HEK293T (cell line): ENCODE results near the gene PBXIP1.

Experiments used
- CTCF ChIA-PET: fragments of 350-600 bp; formaldehyde crosslinking; extraction: SDS; loops from one replicate; lab custom pipeline; 2021; ENCODE audit warnings: antibody characterized with exemption, inconsistent platforms; lab: Yijun Ruan, JAX
- POLR2A ChIA-PET: fragments of 350-600 bp; formaldehyde crosslinking; extraction: SDS; loops from one replicate; lab custom pipeline; 2020; ENCODE audit warnings: antibody characterized with exemption, inconsistent platforms; lab: Yijun Ruan, JAX
- DNase-seq: peaks from one replicate; pipeline ENCODE4 v3.0.0; 2012; ENCODE audit warnings: mixed read lengths; ENCODE audit errors: extremely low spot score
- ARNT ChIP-seq: fragments of 450-650 bp; IDR thresholded peaks from 2 replicates; pipeline ENCODE4 v1.6.1; 2017; ENCODE audit warnings: mild to moderate bottlenecking
- BHLHE40 ChIP-seq: fragments of 450-650 bp; IDR thresholded peaks from 2 replicates; pipeline ENCODE4 v1.6.1; 2016; ENCODE audit warnings: mild to moderate bottlenecking, moderate library complexity, borderline replicate concordance
- CTBP1 ChIP-seq: fragments of 450-650 bp; IDR thresholded peaks from 2 replicates; pipeline ENCODE4 v1.6.1; 2016; ENCODE audit warnings: borderline replicate concordance
- ELF4 ChIP-seq: fragments of 450-650 bp; IDR thresholded peaks from 2 replicates; pipeline ENCODE4 v1.6.1; 2017; ENCODE audit warnings: antibody characterized with exemption
- FOXA1 ChIP-seq: fragments of 450-650 bp; IDR thresholded peaks from 2 replicates; pipeline ENCODE4 v1.6.1; 2016; ENCODE audit warnings: mild to moderate bottlenecking
- FOXK2 ChIP-seq: fragments of 450-650 bp; IDR thresholded peaks from 2 replicates; pipeline ENCODE4 v1.6.1; 2016; ENCODE audit warnings: mild to moderate bottlenecking
- FOXM1 ChIP-seq: fragments of 450-650 bp; IDR thresholded peaks from 2 replicates; pipeline ENCODE4 v1.6.1; 2017; ENCODE audit warnings: mild to moderate bottlenecking, borderline replicate concordance
- HDGF ChIP-seq: fragments of 450-650 bp; IDR thresholded peaks from 2 replicates; pipeline ENCODE4 v1.6.1; 2017; ENCODE audit warnings: antibody characterized with exemption, borderline replicate concordance
- L3MBTL2 ChIP-seq: fragments of 450-650 bp; conservative IDR thresholded peaks from 2 replicates; pipeline ENCODE4 v1.6.1; 2016; ENCODE audit warnings: mild to moderate bottlenecking
- LEF1 ChIP-seq: fragments of 450-650 bp; IDR thresholded peaks from 2 replicates; pipeline ENCODE4 v1.6.1; 2017; ENCODE audit warnings: mild to moderate bottlenecking, borderline replicate concordance
- NFRKB ChIP-seq: fragments of 450-650 bp; IDR thresholded peaks from 2 replicates; pipeline ENCODE4 v1.6.1; 2016; ENCODE audit warnings: mild to moderate bottlenecking, moderate library complexity
- SP1 ChIP-seq: fragments of 450-650 bp; IDR thresholded peaks from 2 replicates; pipeline ENCODE4 v1.6.1; 2017
- SUZ12 ChIP-seq: fragments of 450-650 bp; IDR thresholded peaks from 2 replicates; pipeline ENCODE4 v1.6.1; 2016; ENCODE audit warnings: mild to moderate bottlenecking
- TARDBP ChIP-seq: fragments of 450-650 bp; IDR thresholded peaks from 2 replicates; pipeline ENCODE4 v1.6.1; 2016
- ZNF384 ChIP-seq: fragments of 450-650 bp; IDR thresholded peaks from 2 replicates; pipeline ENCODE4 v1.6.1; 2016
- TF ChIP-seq, protein P1 (sequence below): fragments of 450-650 bp; IDR thresholded peaks from 2 replicates; pipeline ENCODE4 v1.6.1; 2016

The PBXIP1 gene

GRCh38 chr1:154945160-154945961 lies 10.5 kb downstream of the PBXIP1 start:
- POLR2A ChIA-PET = interaction anchor here (1.0 to 1.9 kb wide), 5 partner anchors 9 to 243 kb away, joined by 3 to 9 read pairs (median 5); partner anchors contain the start of genes PBXIP1 and PMVK
- CTCF ChIA-PET = interaction anchor here (0.7 to 1.6 kb wide), 5 partner anchors 11 to 386 kb away, joined by 3 to 5 read pairs (median 3); partner anchors contain the start of gene PBXIP1
- TF ChIP-seq TARDBP (no peak), ARNT (no peak), BHLHE40 (no peak), SP1 (no peak), ELF4 (no peak), NFRKB (no peak), LEF1 (no peak), FOXM1 (no peak), SUZ12 (no peak), CTBP1 (no peak), FOXK2 (no peak), HDGF (no peak), FOXA1 (no peak), L3MBTL2 (no peak), ZNF384 (no peak)
- TF ChIP-seq, protein P1, sequence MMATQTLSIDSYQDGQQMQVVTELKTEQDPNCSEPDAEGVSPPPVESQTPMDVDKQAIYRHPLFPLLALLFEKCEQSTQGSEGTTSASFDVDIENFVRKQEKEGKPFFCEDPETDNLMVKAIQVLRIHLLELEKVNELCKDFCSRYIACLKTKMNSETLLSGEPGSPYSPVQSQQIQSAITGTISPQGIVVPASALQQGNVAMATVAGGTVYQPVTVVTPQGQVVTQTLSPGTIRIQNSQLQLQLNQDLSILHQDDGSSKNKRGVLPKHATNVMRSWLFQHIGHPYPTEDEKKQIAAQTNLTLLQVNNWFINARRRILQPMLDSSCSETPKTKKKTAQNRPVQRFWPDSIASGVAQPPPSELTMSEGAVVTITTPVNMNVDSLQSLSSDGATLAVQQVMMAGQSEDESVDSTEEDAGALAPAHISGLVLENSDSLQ = no peak
- DNase-seq = no peak

GRCh38 chr1:154944401-154945159 lies 11.3 kb downstream of the PBXIP1 start:
- ChIA-PET CTCF (interaction anchor here (0.6 to 1.6 kb wide), 10 partner anchors 11 to 385 kb away, joined by 3 to 7 read pairs (median 3); no protein-coding TSS in a partner anchor), POLR2A (interaction anchor here (0.9 to 1.9 kb wide), 5 partner anchors 8 to 242 kb away, joined by 3 to 5 read pairs (median 3); partner anchors contain the start of genes PBXIP1, PMVK and PYGO2)
- TF ChIP-seq ELF4 = no peak
- TF ChIP-seq NFRKB = no peak
- no peak for DNase-seq

GRCh38 chr1:154943649-154944400 lies 12.1 kb downstream of the PBXIP1 start:
- POLR2A ChIA-PET = interaction anchor here (0.6 to 1.9 kb wide), 4 partner anchors 7 to 100 kb away, joined by 3 to 5 read pairs (median 4); partner anchors contain the start of genes PBXIP1, PMVK and PYGO2
- no peak for TF ChIP-seq FOXA1
- TF ChIP-seq HDGF = no peak
- no peak for TF ChIP-seq NFRKB
- no peak for TF ChIP-seq SP1
- TF ChIP-seq BHLHE40 = no peak
- TF ChIP-seq CTBP1 = no peak
- no peak for TF ChIP-seq LEF1
- CTCF ChIA-PET = interaction anchor here (0.6 to 1.5 kb wide), 8 partner anchors 10 to 384 kb away, joined by 3 to 7 read pairs (median 3); no protein-coding TSS in a partner anchor
- peak; percentile 73 for DNase-seq

DNA sequence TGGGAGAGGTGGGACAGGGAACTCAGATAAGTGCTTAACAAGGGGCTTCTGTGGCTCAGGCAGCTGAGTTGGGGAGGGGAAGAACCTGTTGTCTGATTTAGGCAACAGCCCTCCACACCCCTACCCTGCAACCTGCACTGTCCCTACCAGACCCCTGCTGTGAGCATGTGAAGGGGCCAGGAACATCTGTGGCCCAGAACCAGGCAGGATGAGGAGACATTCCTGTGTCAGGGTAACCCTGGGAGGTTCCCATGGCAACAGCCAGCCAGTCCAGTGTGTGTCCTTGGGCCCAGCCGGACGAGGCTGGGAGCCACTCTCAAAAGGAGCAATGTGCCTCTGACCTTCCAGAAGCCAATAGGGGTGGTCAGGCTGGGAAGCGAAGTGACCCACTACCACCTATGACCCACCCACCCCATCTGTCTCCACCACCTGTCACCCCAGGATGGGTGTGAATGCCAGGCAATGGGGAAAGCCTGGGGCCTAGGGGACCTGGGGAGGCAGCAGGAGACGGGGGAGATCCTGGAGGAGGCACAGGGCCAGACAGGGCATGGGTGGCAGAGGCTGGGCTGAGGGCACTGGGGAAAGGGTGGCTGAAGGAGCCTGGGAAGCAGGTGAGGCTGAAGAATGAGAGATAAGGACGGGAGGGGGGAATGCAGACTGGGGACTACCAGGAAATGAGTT lies 14.4 kb downstream of the PBXIP1 start:
- ChIA-PET POLR2A (no interaction called here), CTCF (interaction anchor here (0.6 kb wide), 1 partner anchor 80 kb away, joined by 3 read pairs; no protein-coding TSS in a partner anchor)
- TF ChIP-seq CTBP1 = no peak
- TF ChIP-seq FOXM1 = no peak
- TF ChIP-seq LEF1 = no peak
- no peak for TF ChIP-seq HDGF
- TF ChIP-seq NFRKB = no peak
- TF ChIP-seq ARNT = no peak
- TF ChIP-seq ZNF384 = no peak
- TF ChIP-seq ELF4 = no peak
- no peak for TF ChIP-seq BHLHE40
- TF ChIP-seq, protein P1 = no peak
- no peak for TF ChIP-seq SUZ12
- TF ChIP-seq L3MBTL2 = no peak
- no peak for DNase-seq

GRCh38 chr1:154940651-154941194 lies 15.2 kb downstream of the PBXIP1 start:
- POLR2A ChIA-PET = interaction anchor here (0.6 to 1.2 kb wide), 2 partner anchors 33 to 178 kb away, joined by 4 read pairs; no protein-coding TSS in a partner anchor
- no peak for DNase-seq
- CTCF ChIA-PET = interaction anchor here (0.6 to 0.9 kb wide), 2 partner anchors 34 to 79 kb away, joined by 3 read pairs; no protein-coding TSS in a partner anchor

More at GRCh38 chr1:154940651-154941194, 15.2 kb downstream of the PBXIP1 start:
- TF ChIP-seq TARDBP = no peak
- no peak for TF ChIP-seq ZNF384
- no peak for TF ChIP-seq CTBP1
- no peak for TF ChIP-seq L3MBTL2
- TF ChIP-seq FOXA1 = no peak
- no peak for TF ChIP-seq FOXM1
- TF ChIP-seq BHLHE40 = no peak
